ENCODE measurements around the gene EPHA4.

EPHA4 gene

GRCh38 chr2:221447310-221447709 is 124.8 kb downstream of the EPHA4 start:
- DNase-seq (ENCODE audit: low read depth in 1 of 2, low spot score in 1 of 2): no peak

- no peak for DNase-seq (ENCODE audit: low read depth in 1 of 2, low spot score in 1 of 2)
Observed at GRCh38 chr2:221446140-221446539, 126.0 kb downstream of the EPHA4 start.

GRCh38 chr2:221444106-221444505 is 128.0 kb downstream of the EPHA4 start:
- no peak for DNase-seq (ENCODE audit: low read depth in 1 of 2, low spot score in 1 of 2)

- no peak for DNase-seq (ENCODE audit: low read depth in 1 of 2, low spot score in 1 of 2)
Observed at GRCh38 chr2:221443645-221444044, 128.5 kb downstream of the EPHA4 start.

GRCh38 chr2:221442128-221442527 is 130.0 kb downstream of the EPHA4 start:
- DNase-seq (ENCODE audit: low read depth in 1 of 2, low spot score in 1 of 2): no peak

GRCh38 chr2:221439761-221440479 is 132.2 kb downstream of the EPHA4 start:
- DNase-seq (ENCODE audit: low read depth in 1 of 2, low spot score in 1 of 2): no peak

- DNase-seq (ENCODE audit: low read depth in 1 of 2, low spot score in 1 of 2): no peak
Observed at GRCh38 chr2:221437056-221437455, 135.0 kb downstream of the EPHA4 start.

GRCh38 chr2:221435171-221435570 is 136.9 kb downstream of the EPHA4 start:
- DNase-seq (ENCODE audit: low read depth in 1 of 2, low spot score in 1 of 2): no peak

GRCh38 chr2:221434142-221434541 is 138.0 kb downstream of the EPHA4 start:
- DNase-seq (ENCODE audit: low read depth in 1 of 2, low spot score in 1 of 2): no peak

GRCh38 chr2:221431477-221431876 is 140.6 kb downstream of the EPHA4 start:
- no peak for DNase-seq (ENCODE audit: low read depth in 1 of 2, low spot score in 1 of 2)

GRCh38 chr2:221429741-221430491 is 142.2 kb downstream of the EPHA4 start:
- no peak for DNase-seq (ENCODE audit: low read depth in 1 of 2, low spot score in 1 of 2)

- no peak for DNase-seq (ENCODE audit: low read depth in 1 of 2, low spot score in 1 of 2)
Observed at GRCh38 chr2:221428896-221429295, 143.2 kb downstream of the EPHA4 start.

- DNase-seq (ENCODE audit: low read depth in 1 of 2, low spot score in 1 of 2): no peak
Observed at GRCh38 chr2:221426929-221427328, 145.2 kb downstream of the EPHA4 start.

- DNase-seq (ENCODE audit: low read depth in 1 of 2, low spot score in 1 of 2): no peak
Observed at GRCh38 chr2:221425891-221426290, 146.2 kb downstream of the EPHA4 start.

- DNase-seq (ENCODE audit: low read depth in 1 of 2, low spot score in 1 of 2): no peak
Observed at GRCh38 chr2:221425353-221425752, 146.8 kb downstream of the EPHA4 start.

- DNase-seq (ENCODE audit: low read depth in 1 of 2, low spot score in 1 of 2): no peak
Observed at GRCh38 chr2:221423210-221423804, 148.8 kb downstream of the EPHA4 start.

- DNase-seq (ENCODE audit: low read depth in 1 of 2, low spot score in 1 of 2): no peak
Observed at GRCh38 chr2:221422516-221423209, 149.4 kb downstream of the EPHA4 start.

- no peak for DNase-seq (ENCODE audit: low read depth in 1 of 2, low spot score in 1 of 2)
Observed at GRCh38 chr2:221420245-221420644, 151.9 kb downstream of the EPHA4 start.

GRCh38 chr2:221415789-221416188 is 156.3 kb downstream of the EPHA4 start:
- DNase-seq (ENCODE audit: low read depth in 1 of 2, low spot score in 1 of 2): no peak

- DNase-seq (ENCODE audit: low read depth in 1 of 2, low spot score in 1 of 2): no peak
Observed at GRCh38 chr2:221412978-221413377, 159.1 kb downstream of the EPHA4 start.

- no peak for DNase-seq (ENCODE audit: low read depth in 1 of 2, low spot score in 1 of 2)
Observed at GRCh38 chr2:221410487-221410886, 161.6 kb downstream of the EPHA4 start.

GRCh38 chr2:221407765-221408164 is 164.3 kb downstream of the EPHA4 start:
- no peak for DNase-seq (ENCODE audit: low read depth in 1 of 2, low spot score in 1 of 2)
